GM12801 (cell line): ENCODE measurements around the gene DHX40.

ENCODE experiments used
- TF ChIP-seq, protein P1 (sequence below): IDR thresholded peaks from one replicate; pipeline ENCODE4 v1.5.1; 2011; ENCODE audit warnings: control low read depth; ENCODE audit not compliant: insufficient read length; ENCODE audit errors: extremely low read depth

The DHX40 gene

DNA sequence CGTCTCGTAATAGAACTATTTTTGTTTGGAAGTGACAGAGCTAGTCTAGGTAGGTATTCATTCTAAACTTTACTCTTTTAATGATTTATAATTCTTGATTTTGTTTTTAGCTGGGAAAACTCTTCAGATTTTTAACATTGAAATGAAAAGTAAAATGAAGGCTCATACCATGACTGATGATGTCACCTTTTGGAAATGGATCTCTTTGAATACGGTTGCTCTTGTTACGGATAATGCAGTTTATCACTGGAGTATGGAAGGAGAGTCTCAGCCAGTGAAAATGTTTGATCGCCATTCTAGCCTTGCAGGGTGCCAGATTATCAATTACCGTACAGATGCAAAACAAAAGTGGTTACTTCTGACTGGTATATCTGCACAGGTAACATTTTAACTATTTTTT, 81.9 kb downstream of the DHX40 start:
- TF ChIP-seq, protein P1, sequence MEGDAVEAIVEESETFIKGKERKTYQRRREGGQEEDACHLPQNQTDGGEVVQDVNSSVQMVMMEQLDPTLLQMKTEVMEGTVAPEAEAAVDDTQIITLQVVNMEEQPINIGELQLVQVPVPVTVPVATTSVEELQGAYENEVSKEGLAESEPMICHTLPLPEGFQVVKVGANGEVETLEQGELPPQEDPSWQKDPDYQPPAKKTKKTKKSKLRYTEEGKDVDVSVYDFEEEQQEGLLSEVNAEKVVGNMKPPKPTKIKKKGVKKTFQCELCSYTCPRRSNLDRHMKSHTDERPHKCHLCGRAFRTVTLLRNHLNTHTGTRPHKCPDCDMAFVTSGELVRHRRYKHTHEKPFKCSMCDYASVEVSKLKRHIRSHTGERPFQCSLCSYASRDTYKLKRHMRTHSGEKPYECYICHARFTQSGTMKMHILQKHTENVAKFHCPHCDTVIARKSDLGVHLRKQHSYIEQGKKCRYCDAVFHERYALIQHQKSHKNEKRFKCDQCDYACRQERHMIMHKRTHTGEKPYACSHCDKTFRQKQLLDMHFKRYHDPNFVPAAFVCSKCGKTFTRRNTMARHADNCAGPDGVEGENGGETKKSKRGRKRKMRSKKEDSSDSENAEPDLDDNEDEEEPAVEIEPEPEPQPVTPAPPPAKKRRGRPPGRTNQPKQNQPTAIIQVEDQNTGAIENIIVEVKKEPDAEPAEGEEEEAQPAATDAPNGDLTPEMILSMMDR, result no peak

- TF ChIP-seq, protein P1, result no peak
Observed at GRCh38 chr17:59649886-59650285, 84.5 kb downstream of the DHX40 start.

- TF ChIP-seq, protein P1, result no peak
Observed at GRCh38 chr17:59650642-59651041, 85.2 kb downstream of the DHX40 start.

GRCh38 chr17:59651346-59651745, 85.9 kb downstream of the DHX40 start:
- TF ChIP-seq, protein P1, result no peak

- TF ChIP-seq, protein P1, result no peak
Observed at GRCh38 chr17:59652119-59652518, 86.7 kb downstream of the DHX40 start.
